ENCODE measurements around the gene NHERF2.

GRCh38 chr16:2035431-2036199 is 8.9 kb downstream of the NHERF2 start:
- TF ChIP-seq POLR2A (IDR thresholded peaks at IDR 0.05) = no peak
- TF ChIP-seq CTCF (IDR thresholded peaks at IDR 0.05) = no peak
